HG03066 (cell line): Measurements from ENCODE around the gene ANKRD16.
"Not testable (repeated sequence)": the region's sequence is repeated elsewhere in the genome, so short reads cannot be mapped to it uniquely, and the experiment has no call there.

Experiments used
- ATAC-seq: cut with Tn5 transposase; IDR thresholded peaks from one replicate; pipeline ENCODE4 v1.9.1; 2021; ENCODE audit warnings: low read depth; ENCODE audit not compliant: unreplicated experiment

Gene ANKRD16

DNA sequence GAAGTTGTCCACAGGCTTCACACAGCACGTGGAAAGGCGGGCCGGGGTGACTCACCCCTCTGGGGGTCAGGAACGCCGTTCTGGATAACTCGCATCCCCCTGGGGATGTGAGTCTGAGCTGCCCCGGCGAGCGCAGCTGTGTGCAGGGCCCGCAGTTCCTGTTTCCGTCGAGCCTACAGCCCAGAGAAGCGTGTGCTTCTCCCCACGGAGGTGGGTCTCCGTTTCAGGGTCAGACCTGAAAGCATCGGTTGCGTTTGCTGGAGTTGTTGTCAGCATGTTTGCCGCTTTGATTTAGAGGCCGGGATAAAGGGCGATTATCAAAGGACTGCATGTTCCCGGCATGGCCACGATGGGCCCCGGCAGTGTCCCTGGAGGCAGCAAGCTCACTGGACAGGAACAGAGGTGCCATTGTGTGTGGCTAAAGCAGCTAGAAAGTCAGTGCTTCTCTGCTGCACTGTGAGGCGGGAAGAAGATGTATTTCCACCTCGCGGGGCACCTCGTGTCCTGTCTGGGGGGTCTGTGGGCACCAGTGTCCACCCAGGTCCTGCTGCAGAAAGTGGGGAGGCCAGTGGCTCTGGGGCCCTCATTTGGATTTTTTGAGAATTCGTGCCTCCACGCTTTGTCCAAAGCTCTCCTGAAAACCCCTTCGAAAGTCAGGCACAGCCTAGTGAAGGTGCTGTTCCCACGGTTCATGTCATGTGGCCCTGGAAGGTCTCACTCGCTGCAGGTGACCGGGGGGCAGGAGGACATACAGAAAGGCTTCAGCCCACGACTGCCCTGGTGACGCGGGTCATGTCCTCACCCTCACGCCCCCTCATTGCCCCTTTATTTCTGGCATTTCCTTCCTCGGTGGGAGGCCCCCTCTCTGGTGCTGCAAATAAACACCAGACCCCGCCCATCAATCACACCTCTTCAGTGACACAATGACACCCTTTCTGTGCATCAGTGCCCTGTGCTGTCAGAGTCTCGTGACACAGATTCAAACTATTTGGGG is 49.1 kb downstream of the ANKRD16 start:
- peak; percentile 67 for ATAC-seq

DNA sequence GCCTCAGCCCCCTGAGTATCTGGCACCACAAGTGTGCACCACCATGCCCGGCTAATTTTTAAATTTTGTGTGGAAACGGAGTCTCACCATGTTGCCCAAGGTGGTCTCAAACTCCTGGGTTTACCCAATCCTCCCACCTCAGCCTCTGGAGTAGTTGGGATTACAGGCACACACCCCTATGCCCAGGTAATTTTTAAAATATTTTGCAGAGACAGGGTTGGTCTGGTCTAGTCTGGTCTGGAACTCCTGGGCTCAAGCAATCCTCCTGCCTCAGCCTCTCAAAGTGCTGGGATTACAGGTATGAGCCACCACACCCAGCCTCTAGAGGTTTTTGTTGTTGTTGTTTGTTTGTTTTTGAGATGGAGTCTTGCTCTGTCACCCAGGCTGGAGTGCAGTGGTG is 53.5 kb downstream of the ANKRD16 start:
- not testable (repeated sequence) for ATAC-seq

DNA sequence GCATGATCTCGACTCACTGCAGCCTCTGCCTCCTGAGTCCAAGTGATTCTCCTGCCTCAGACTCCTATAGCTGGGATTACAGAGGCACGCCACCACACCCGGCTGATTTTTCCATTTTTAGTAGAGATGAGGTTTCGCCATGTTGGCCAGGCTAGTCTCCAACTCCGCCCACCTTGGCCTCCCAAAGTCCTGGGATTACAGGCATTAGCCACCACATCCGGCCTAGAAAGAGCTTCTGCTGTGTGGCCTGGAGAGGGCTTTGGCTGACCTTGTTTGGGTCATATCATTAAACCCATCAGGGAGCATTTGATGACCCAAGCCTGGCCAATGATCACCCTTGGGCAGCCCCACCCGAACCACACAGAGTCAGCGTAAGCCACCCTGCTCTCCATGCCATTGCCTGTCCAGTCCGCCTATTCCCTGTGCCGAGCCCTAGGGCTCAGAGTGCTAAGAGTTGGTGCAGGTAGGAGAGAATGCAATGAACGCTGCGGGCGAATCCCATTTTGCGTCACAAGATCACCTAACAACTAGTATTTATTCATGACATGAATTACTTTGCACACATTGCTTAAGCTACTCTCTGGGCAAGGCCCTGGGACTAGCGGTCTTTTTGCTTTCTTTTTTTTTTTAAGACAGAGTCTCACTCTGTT is 54.1 kb downstream of the ANKRD16 start:
- no peak for ATAC-seq

GRCh38 chr10:5833814-5834213 is 55.9 kb downstream of the ANKRD16 start:
- no peak for ATAC-seq

DNA sequence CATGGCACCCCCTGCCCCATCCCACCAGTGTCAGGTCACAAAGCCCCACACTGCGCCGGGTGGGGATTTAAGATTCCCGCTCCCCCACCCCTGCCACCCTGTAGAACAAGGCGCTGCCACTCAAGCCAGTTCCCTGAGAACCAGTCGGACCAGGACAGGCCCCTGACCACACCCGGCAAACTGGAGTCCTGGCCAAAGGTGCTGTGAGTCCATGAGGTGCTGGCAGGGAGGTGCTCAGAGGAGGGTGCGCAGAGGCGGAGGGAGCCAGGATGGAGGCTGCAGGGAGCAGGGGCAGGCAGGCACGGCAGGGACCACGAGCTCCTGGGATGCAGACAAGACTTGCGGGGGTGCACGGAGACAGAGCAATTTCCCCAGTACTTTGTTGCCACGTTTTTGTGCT is 56.7 kb downstream of the ANKRD16 start:
- no peak for ATAC-seq

GRCh38 chr10:5831446-5831782 is 58.3 kb downstream of the ANKRD16 start:
- no peak for ATAC-seq

GRCh38 chr10:5830629-5831445 is 58.9 kb downstream of the ANKRD16 start:
- ATAC-seq: no peak

DNA sequence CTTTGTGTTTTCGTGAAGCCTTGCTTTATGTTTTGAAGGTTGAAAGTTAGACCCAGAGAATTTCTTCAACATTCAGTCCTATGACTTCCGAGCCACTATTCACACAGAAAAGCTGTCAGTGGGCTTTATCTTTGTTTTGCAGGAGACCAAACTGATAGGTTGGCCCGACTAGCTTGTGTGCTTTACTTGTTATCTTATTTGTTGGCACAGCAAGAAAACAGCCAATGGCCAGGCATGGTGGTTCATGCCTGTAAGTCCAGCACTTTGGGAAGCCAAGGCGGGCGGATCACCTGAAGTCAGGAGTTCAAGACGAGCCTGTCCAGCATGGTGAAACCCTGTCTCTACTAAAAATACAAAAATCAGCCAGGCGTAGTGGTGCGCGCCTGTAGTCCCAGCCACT is 60.4 kb downstream of the ANKRD16 start:
- no peak for ATAC-seq

- ATAC-seq: no peak
Measured at GRCh38 chr10:5828725-5829124, 61.0 kb downstream of the ANKRD16 start.

- no peak for ATAC-seq
Measured at GRCh38 chr10:5827841-5828240, 61.9 kb downstream of the ANKRD16 start.

GRCh38 chr10:5826511-5826910 is 63.2 kb downstream of the ANKRD16 start:
- ATAC-seq: not testable (repeated sequence)

DNA sequence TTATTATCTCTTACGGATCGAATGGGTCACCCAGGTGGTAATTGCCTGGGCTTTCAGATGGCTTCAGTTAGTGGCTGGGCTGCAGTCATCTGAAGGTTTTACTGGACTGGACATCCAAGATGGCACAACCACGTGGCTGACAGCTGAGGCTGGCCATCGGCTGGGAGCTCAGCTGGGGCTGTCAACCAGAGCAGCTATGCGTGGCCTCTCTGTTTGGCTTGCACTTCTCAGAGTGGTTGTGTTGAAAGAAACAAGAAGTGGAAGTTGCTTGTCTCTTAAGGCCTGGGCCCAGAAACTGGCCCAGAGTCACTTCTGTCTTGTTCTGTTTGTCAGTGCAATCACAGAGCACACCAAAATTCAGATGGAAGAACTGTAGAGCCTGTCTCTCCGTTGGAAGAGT is 70.8 kb downstream of the ANKRD16 start:
- ATAC-seq: peak; percentile 34

- ATAC-seq: no peak
Measured at GRCh38 chr10:5818048-5818331, 71.7 kb downstream of the ANKRD16 start.

GRCh38 chr10:5817322-5818047 is 72.2 kb downstream of the ANKRD16 start:
- ATAC-seq: no peak

DNA sequence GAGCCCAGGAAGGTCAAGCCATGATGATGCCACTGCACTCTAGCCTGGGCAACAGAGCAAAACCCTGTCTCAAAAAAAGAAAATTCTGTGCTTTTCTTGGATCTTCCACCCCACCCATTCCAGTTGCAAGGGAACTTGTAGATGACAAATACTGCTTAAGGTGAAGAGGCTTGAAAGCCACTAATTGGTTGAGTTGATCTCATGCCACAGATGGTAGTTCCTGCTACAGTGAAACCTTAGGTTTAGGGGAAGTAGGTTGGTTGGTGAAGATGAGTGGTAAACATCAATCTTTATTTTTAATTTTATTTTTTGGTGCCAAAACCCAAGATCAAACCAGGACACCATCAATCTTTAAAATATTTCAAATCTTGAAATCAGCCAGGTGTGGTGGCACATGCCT is 73.5 kb downstream of the ANKRD16 start:
- ATAC-seq: no peak

- no peak for ATAC-seq
Measured at GRCh38 chr10:5814110-5815107, 75.3 kb downstream of the ANKRD16 start.

- ATAC-seq: peak; percentile 67
Measured at GRCh38 chr10:5813341-5814109, 76.2 kb downstream of the ANKRD16 start, which contains the start of gene GDI2. Gene GDI2, minus strand, starts transcription at chr10:5813434. Its CDS starts 176 bp downstream, at chr10:5813258.

GRCh38 chr10:5813091-5813340 is 76.7 kb downstream of the ANKRD16 start:
- ATAC-seq: peak; percentile 12
